NCI-H1417 treated with DMSO at 0.1 percent for 48 hours (cell line): ENCODE measurements around the gene RPL22L1.
"Not testable (repeated sequence)": the region's sequence is repeated elsewhere in the genome, so short reads cannot be mapped to it uniquely, and the experiment has no call there.

Experiments used
- DNase-seq: peaks from one replicate; lab custom pipeline; 2025; lab: John Stamatoyannopoulos, UW

The RPL22L1 gene

GRCh38 chr3:170869645-170870593 is at the start of gene RPL22L1:
Gene RPL22L1, minus strand, starts transcription at chr3:170870195. Its CDS starts 28 bp downstream, at chr3:170870167.
- DNase-seq = no peak

- no peak for DNase-seq
These were observed 48.7 kb upstream of the RPL22L1 start for GRCh38 chr3:170918715-170919114.

- no peak for DNase-seq
These were observed 44.7 kb upstream of the RPL22L1 start for GRCh38 chr3:170914690-170915089.

GRCh38 chr3:170914212-170914611 is 44.2 kb upstream of the RPL22L1 start:
- no peak for DNase-seq

GRCh38 chr3:170911051-170911450 is 41.1 kb upstream of the RPL22L1 start:
- no peak for DNase-seq

GRCh38 chr3:170910542-170910941 is 40.5 kb upstream of the RPL22L1 start:
- no peak for DNase-seq

- DNase-seq = no peak
These were observed 39.3 kb upstream of the RPL22L1 start for GRCh38 chr3:170909129-170909903.

- DNase-seq = peak; percentile 91
These were observed 38.5 kb upstream of the RPL22L1 start, which contains the start of gene EIF5A2 for GRCh38 chr3:170908235-170909116. Gene EIF5A2, minus strand, starts transcription at chr3:170908637. Its CDS starts 831 bp downstream, at chr3:170907806.

GRCh38 chr3:170907637-170908234 is 37.7 kb upstream of the RPL22L1 start:
- DNase-seq = no peak

GRCh38 chr3:170905862-170906261 is 35.9 kb upstream of the RPL22L1 start:
- no peak for DNase-seq

- DNase-seq = no peak
These were observed 33.1 kb upstream of the RPL22L1 start for GRCh38 chr3:170903123-170903522.

- no peak for DNase-seq
These were observed 29.5 kb upstream of the RPL22L1 start for GRCh38 chr3:170899455-170899854.

- DNase-seq = no peak
These were observed 28.0 kb upstream of the RPL22L1 start for GRCh38 chr3:170897978-170898377.

GRCh38 chr3:170897199-170897598 is 27.2 kb upstream of the RPL22L1 start:
- not testable (repeated sequence) for DNase-seq

GRCh38 chr3:170896781-170897180 is 26.8 kb upstream of the RPL22L1 start:
- no peak for DNase-seq

GRCh38 chr3:170896333-170896732 is 26.3 kb upstream of the RPL22L1 start:
- not testable (repeated sequence) for DNase-seq

GRCh38 chr3:170893895-170894294 is 23.9 kb upstream of the RPL22L1 start:
- no peak for DNase-seq

- no peak for DNase-seq
These were observed 19.6 kb upstream of the RPL22L1 start for GRCh38 chr3:170889630-170890029.

- DNase-seq = no peak
These were observed 19.1 kb upstream of the RPL22L1 start for GRCh38 chr3:170889132-170889531.

GRCh38 chr3:170884109-170884930 is 14.3 kb upstream of the RPL22L1 start:
- not testable (repeated sequence) for DNase-seq
